Nephron (organoid): Measurements from ENCODE around the gene TSC2.
A peak's percentile ranks its signal among the peaks of the same experiment; 100 is the strongest.

Experiments used
- H3K27ac Mint-ChIP-seq, 3 experiments: 2 replicates each; pipeline ENCODE4 v1.8.0; 2020; ENCODE audit warnings: mixed read lengths in 3 of 3, mild to moderate bottlenecking in 2 of 3, moderate library complexity in 1 of 3
- H3K27me3 Mint-ChIP-seq: 2 replicates; pipeline ENCODE4 v1.8.0; 2021; ENCODE audit warnings: low read depth, mild to moderate bottlenecking, moderate library complexity, mixed read lengths
- H3K36me3 Mint-ChIP-seq: 2 replicates; pipeline ENCODE4 v1.8.0; 2020; ENCODE audit warnings: low read depth, mixed read lengths
- H3K4me1 Mint-ChIP-seq: 2 replicates; pipeline ENCODE4 v1.8.0; 2020; ENCODE audit warnings: mixed read lengths
- H3K4me3 Mint-ChIP-seq, 3 experiments: 2 replicates each; pipeline ENCODE4 v1.8.0; 2020; ENCODE audit warnings: mild to moderate bottlenecking in 3 of 3, mixed read lengths in 3 of 3, moderate library complexity in 2 of 3
- H3K9me3 Mint-ChIP-seq: 2 replicates; pipeline ENCODE4 v1.8.0; 2020; ENCODE audit warnings: mixed read lengths
- TF ChIP-seq, protein P1 (sequence below), 3 experiments: fragments of 200-600 bp; sonication (generic); IDR thresholded peaks; one replicate each; pipeline ENCODE4 v1.5.0; 2021; ENCODE audit warnings: antibody characterized with exemption in 3 of 3; ENCODE audit not compliant: unreplicated experiment in 3 of 3

TSC2 gene

DNA sequence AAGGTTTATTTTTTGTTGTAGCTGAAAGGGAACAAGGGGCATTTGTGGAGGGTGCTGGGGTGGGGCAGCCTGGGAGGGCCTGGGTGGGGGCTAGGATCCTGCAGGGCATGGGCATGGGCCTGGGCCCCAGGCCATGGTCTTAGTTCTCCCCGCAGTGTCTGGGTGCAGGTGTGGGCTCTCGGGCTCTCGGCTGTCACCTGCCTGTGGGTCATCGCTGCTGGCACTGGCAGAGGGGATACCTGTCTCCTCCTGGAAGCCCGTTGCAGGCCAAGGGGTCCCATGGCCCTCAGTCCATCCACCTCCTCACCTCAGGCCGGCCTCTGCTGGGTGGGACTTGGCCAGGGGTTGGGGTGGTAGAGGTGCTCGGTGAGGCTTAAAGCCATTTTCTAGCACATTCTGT is 30.3 kb downstream of the TSC2 start:
- Mint-ChIP-seq H3K4me1 (peaks cover 9% of the 10 kb centered on the region), H3K4me3 (no peak overlapping the region), H3K36me3 (peaks cover 30% of the 10 kb centered on the region), H3K27me3 (no peaks in the 10 kb centered on the region), H3K27ac (no peak overlapping the region), H3K9me3 (no peaks in the 10 kb centered on the region)
- TF ChIP-seq, protein P1, sequence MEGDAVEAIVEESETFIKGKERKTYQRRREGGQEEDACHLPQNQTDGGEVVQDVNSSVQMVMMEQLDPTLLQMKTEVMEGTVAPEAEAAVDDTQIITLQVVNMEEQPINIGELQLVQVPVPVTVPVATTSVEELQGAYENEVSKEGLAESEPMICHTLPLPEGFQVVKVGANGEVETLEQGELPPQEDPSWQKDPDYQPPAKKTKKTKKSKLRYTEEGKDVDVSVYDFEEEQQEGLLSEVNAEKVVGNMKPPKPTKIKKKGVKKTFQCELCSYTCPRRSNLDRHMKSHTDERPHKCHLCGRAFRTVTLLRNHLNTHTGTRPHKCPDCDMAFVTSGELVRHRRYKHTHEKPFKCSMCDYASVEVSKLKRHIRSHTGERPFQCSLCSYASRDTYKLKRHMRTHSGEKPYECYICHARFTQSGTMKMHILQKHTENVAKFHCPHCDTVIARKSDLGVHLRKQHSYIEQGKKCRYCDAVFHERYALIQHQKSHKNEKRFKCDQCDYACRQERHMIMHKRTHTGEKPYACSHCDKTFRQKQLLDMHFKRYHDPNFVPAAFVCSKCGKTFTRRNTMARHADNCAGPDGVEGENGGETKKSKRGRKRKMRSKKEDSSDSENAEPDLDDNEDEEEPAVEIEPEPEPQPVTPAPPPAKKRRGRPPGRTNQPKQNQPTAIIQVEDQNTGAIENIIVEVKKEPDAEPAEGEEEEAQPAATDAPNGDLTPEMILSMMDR (IDR thresholded peaks at IDR 0.05; ENCODE audit: unreplicated experiment in 3 of 3), result no peak

DNA sequence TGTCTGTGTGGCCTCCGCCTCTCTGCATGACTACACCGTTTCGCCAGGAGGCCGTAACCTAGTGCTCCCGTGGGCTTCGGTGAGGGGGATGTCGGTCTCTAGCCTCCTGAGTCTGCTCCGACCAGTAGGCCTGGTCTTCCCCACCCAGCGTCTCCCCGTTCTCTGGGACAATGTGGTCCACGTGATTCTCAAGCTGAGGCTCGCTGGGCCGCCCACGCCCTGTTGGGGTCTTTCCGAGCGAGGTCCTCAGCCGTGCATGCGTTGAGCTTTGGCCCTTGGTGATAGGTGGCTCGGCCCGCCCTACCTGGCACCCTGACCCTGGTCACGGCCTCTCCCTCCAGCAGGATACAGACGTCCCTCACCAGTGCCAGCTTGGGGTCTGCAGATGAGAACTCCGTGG is 30.9 kb downstream of the TSC2 start:
- Mint-ChIP-seq H3K9me3 (no peaks in the 10 kb centered on the region), H3K36me3 (peaks cover 31% of the 10 kb centered on the region), H3K4me1 (peaks cover 11% of the 10 kb centered on the region), H3K27ac (no peak overlapping the region), H3K4me3 (no peak overlapping the region), H3K27me3 (no peaks in the 10 kb centered on the region)
- TF ChIP-seq, protein P1 (IDR thresholded peaks at IDR 0.05; ENCODE audit: unreplicated experiment in 3 of 3), result no peak

DNA sequence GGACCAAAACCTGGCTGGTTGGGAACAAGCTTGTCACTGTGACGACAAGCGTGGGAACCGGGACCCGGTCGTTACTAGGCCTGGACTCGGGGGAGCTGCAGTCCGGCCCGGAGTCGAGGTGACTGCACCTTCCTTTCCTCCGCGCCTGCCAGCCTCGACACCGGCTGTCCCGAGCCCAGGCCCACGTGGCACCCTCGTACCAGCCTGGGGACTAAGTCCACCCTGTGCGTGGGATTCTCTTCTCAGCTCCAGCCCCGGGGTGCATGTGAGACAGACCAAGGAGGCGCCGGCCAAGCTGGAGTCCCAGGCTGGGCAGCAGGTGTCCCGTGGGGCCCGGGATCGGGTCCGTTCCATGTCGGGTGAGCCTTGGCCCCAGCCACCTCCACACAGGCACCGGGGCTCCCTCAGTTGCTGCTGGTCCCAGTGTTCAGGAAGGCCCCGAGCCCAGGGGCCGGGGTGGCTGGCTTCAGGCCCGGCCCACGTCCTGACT is 31.6 kb downstream of the TSC2 start:
- no peaks in the 10 kb centered on the region for H3K27me3 Mint-ChIP-seq
- TF ChIP-seq, protein P1 (IDR thresholded peaks at IDR 0.05; ENCODE audit: unreplicated experiment in 3 of 3), result no peak
- peaks cover 30% of the 10 kb centered on the region for H3K36me3 Mint-ChIP-seq
- no peak overlapping the region for H3K4me3 Mint-ChIP-seq
- no peak overlapping the region for H3K27ac Mint-ChIP-seq
- no peaks in the 10 kb centered on the region for H3K9me3 Mint-ChIP-seq
- peaks cover 11% of the 10 kb centered on the region for H3K4me1 Mint-ChIP-seq

DNA sequence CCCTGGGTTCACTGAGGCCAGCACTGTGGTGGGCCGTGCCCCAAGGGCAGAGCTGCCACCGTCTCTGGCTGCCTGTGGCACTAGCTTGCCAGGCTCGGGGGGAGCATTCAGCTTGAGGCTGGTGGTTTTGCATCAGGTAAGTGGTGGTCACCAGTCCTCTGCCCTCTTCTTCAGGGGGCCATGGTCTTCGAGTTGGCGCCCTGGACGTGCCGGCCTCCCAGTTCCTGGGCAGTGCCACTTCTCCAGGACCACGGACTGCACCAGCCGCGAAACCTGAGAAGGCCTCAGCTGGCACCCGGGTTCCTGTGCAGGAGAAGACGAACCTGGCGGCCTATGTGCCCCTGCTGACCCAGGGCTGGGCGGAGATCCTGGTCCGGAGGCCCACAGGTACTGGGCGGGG is 32.2 kb downstream of the TSC2 start:
- no peaks in the 10 kb centered on the region for H3K9me3 Mint-ChIP-seq
- no peaks in the 10 kb centered on the region for H3K27me3 Mint-ChIP-seq
- H3K4me1 Mint-ChIP-seq, result peaks cover 11% of the 10 kb centered on the region
- no peak overlapping the region for H3K4me3 Mint-ChIP-seq
- TF ChIP-seq, protein P1 (IDR thresholded peaks at IDR 0.05; ENCODE audit: unreplicated experiment in 3 of 3), result no peak
- no peak overlapping the region for H3K27ac Mint-ChIP-seq
- peaks cover 26% of the 10 kb centered on the region for H3K36me3 Mint-ChIP-seq

DNA sequence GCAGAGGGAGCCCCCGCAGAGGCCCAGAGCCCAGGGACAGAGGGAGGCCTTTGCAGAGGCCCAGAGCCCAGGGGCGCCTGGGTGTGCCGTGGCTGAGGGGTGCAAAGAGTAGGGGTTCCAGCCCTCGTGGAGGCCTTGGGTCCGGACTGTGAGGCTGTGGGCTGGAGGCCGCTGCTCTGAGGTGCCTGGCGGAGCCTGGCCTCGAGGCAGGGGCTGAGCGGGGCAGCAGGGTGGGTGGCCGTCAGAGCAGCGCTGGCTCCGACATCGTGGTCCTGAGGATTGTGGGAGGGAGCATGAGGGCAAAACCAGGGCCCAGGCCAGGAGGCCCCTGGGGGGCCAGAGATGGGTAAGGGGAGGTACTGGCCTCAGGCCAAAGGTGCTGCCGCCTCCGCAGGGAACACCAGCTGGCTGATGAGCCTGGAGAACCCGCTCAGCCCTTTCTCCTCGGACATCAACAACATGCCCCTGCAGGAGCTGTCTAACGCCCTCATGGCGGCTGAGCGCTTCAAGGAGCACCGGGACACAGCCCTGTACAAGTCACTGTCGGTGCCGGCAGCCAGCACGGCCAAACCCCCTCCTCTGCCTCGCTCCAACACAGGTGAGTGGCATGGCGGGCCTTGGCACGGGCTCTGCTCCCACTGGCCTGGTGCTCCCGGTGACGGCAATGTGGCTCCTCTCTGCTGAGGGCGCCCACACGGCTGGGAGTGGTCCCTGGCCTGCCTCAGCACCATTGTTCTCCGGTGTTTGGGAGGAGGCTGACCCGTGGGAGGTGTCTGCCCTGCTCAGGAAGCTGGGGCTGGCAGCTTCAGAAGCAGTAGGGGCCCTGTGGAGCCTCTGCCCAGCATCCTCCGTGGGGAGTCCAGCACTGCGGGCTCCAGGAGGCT is 33.7 kb downstream of the TSC2 start:
- Mint-ChIP-seq H3K4me3 (no peak overlapping the region), H3K4me1 (peaks cover 11% of the 10 kb centered on the region), H3K27ac (peak overlapping the region; percentile 97 to 98 (median 98)), H3K9me3 (no peaks in the 10 kb centered on the region), H3K27me3 (no peaks in the 10 kb centered on the region), H3K36me3 (peaks cover 21% of the 10 kb centered on the region)
- TF ChIP-seq, protein P1 (IDR thresholded peaks at IDR 0.05; ENCODE audit: unreplicated experiment in 3 of 3), result no peak
